HG02678 (cell line): ENCODE measurements around the gene ROPN1L.

Experiments
- ATAC-seq: cut with Tn5 transposase; IDR thresholded peaks from one replicate; pipeline ENCODE4 v1.9.1; 2021; ENCODE audit warnings: mild to moderate bottlenecking, moderate library complexity; ENCODE audit not compliant: unreplicated experiment

Gene ROPN1L

GRCh38 chr5:10427201-10427600 lies 14.5 kb upstream of the ROPN1L start:
- no peak for ATAC-seq

GRCh38 chr5:10427978-10428377 lies 13.7 kb upstream of the ROPN1L start:
- ATAC-seq = no peak

GRCh38 chr5:10431415-10431814 lies 10.3 kb upstream of the ROPN1L start:
- no peak for ATAC-seq

GRCh38 chr5:10432059-10433008 lies 9.3 kb upstream of the ROPN1L start:
- ATAC-seq = no peak

- ATAC-seq = no peak
These were observed 7.3 kb upstream of the ROPN1L start for GRCh38 chr5:10434392-10434791.

- ATAC-seq = no peak
These were observed 3.4 kb upstream of the ROPN1L start for GRCh38 chr5:10438301-10438700.

GRCh38 chr5:10439692-10440091 lies 2.0 kb upstream of the ROPN1L start:
- ATAC-seq = no peak

- ATAC-seq = no peak
These were observed 1.2 kb upstream of the ROPN1L start for GRCh38 chr5:10440367-10440990.

GRCh38 chr5:10441992-10442435 lies 335 bp downstream of the ROPN1L start:
- peak; percentile 32 for ATAC-seq

- ATAC-seq = no peak
These were observed 897 bp downstream of the ROPN1L start for GRCh38 chr5:10442576-10442975.

GRCh38 chr5:10445352-10445751 lies 3.7 kb downstream of the ROPN1L start:
- ATAC-seq = no peak

GRCh38 chr5:10446490-10446889 lies 4.8 kb downstream of the ROPN1L start:
- ATAC-seq = no peak

GRCh38 chr5:10447041-10447440 lies 5.4 kb downstream of the ROPN1L start:
- ATAC-seq = no peak

- ATAC-seq = no peak
These were observed 7.2 kb downstream of the ROPN1L start for GRCh38 chr5:10448754-10449360.

GRCh38 chr5:10451137-10451824 lies 9.6 kb downstream of the ROPN1L start:
- ATAC-seq = no peak

- ATAC-seq = peak; percentile 74
These were observed 11.2 kb downstream of the ROPN1L start for GRCh38 chr5:10452768-10453331.

- no peak for ATAC-seq
These were observed 11.9 kb downstream of the ROPN1L start for GRCh38 chr5:10453545-10453944.

- no peak for ATAC-seq
These were observed 13.1 kb downstream of the ROPN1L start for GRCh38 chr5:10454591-10455276.

- ATAC-seq = no peak
These were observed 13.6 kb downstream of the ROPN1L start for GRCh38 chr5:10455277-10455670.
